IPS-18c (cell line): ENCODE data around the gene MINPP1.

Experiments
- H3K4me3 ChIP-seq: 2 replicates; pipeline ENCODE4 v1.7.0; 2013; ENCODE audit warnings: low read depth, mild to moderate bottlenecking, low read length, moderate library complexity; ENCODE audit not compliant: insufficient read depth
- H3K9me3 ChIP-seq: one replicate; pipeline ENCODE4 v1.6.1; 2013; ENCODE audit warnings: mild to moderate bottlenecking, low read length, moderate library complexity; ENCODE audit not compliant: control insufficient read depth, insufficient read depth

Gene MINPP1

DNA sequence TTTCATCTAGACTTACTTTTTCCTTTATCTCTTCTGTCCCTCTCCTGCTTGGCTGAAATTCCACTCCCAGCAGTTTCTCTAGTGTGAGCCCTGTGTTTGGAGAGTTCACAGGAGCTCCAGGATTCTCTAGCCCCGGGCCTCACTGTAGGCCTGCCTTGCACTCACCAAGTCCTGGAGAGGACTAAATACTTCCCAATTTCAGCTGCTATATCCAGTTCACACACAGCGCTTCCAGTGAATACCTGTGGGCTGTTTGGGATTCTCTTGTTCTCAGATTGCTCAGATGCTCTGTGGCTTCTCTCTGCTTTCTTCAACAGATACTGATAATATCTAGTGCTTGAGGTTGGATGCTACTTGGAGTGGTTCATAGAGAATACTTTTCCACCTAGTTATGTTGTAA is 46.0 kb downstream of the MINPP1 start:
- no peaks in the 10 kb centered on the region for H3K9me3 ChIP-seq
- no peak overlapping the region for H3K4me3 ChIP-seq

DNA sequence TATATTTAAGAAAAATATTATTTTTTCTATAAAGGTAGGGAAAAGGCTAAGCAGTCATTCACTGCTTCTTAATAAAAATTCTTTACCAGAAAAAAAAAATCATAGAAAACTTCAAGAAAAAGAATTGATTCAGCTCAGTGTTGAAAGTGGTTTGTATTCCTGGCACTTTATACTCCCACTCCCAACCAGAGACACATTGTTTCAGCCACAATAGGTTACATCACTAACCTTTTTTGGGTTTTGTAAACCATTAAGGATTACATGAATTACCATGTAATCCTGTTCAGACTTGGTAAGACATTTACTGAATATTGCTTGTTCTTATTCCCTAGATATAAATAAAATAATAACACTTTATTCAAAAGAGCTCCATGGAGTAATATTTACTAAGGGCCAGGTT is 46.6 kb downstream of the MINPP1 start:
- H3K4me3 ChIP-seq = no peak overlapping the region
- H3K9me3 ChIP-seq = no peaks in the 10 kb centered on the region

DNA sequence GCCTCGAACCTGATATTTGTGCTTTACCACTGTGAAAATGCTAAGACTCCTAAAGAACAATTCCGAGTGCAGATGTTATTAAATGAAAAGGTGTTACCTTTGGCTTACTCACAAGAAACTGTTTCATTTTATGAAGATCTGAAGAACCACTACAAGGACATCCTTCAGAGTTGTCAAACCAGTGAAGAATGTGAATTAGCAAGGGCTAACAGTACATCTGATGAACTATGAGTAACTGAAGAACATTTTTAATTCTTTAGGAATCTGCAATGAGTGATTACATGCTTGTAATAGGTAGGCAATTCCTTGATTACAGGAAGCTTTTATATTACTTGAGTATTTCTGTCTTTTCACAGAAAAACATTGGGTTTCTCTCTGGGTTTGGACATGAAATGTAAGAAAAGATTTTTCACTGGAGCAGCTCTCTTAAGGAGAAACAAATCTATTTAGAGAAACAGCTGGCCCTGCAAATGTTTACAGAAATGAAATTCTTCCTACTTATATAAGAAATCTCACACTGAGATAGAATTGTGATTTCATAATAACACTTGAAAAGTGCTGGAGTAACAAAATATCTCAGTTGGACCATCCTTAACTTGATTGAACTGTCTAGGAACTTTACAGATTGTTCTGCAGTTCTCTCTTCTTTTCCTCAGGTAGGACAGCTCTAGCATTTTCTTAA is 47.7 kb downstream of the MINPP1 start:
- Histone ChIP-seq H3K9me3 (no peaks in the 10 kb centered on the region), H3K4me3 (no peak overlapping the region)

DNA sequence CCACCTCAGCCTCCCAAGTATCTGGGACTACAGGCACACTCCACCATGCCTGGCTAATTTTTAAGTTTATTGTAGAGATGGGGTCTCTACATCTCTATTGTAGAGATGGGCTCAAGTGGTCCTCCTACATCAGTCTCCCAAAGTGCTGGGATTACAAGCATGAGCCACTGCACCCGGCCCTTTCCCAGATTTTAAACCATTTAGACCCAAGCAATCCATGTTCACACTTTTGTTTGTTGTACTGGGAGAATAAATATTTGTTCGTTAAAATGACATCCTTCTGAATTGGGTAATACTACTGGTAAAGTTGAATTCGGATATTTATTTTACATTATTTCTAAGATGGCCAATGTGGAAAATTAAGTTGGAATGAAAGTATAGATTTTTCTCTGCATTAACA is 52.7 kb downstream of the MINPP1 start:
- no peak overlapping the region for H3K4me3 ChIP-seq

DNA sequence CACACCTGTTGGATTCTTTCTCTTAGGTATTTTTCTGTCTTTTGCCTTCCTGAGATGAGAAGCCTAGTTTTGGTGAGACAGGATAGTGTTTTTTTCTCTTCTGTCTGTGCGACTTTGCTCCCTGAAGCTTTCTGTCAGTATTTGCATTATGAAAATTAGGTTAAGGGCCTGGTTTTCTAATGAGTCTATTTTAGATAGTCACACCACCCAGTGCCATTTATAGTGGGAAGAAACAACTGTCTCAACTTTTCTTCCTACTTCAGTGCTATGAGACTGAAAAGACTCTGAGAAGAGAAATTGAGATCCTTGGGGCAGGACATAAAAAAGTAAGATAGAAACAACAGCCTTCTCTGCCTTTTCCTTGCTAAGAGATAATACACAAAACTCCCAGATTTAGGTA is 53.6 kb downstream of the MINPP1 start:
- no peak overlapping the region for H3K4me3 ChIP-seq

More for the DNA sequence above, 52.7 kb downstream of the MINPP1 start:
- H3K9me3 ChIP-seq = no peaks in the 10 kb centered on the region

DNA sequence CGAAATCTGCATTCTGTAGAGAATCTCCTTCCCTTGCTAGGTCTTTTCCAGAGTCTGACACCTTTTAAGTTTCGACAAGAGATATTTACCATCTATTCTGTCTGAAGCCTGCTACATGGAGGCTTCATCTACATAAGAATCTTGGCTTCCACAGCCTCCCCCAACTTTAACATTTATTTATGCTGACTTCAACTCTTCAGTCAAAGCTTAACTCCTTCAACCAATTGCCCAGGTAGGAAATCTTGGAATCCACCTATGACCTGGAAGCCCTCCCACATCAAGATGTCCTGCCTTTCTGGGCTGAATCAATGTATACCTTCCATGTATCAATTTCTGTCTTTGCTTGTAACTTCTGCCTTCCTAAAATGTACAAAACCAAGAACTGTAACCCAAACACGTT is 54.7 kb downstream of the MINPP1 start:
- no peaks in the 10 kb centered on the region for H3K9me3 ChIP-seq
- H3K4me3 ChIP-seq = no peak overlapping the region

More for the DNA sequence above, 53.6 kb downstream of the MINPP1 start:
- H3K9me3 ChIP-seq = no peaks in the 10 kb centered on the region

DNA sequence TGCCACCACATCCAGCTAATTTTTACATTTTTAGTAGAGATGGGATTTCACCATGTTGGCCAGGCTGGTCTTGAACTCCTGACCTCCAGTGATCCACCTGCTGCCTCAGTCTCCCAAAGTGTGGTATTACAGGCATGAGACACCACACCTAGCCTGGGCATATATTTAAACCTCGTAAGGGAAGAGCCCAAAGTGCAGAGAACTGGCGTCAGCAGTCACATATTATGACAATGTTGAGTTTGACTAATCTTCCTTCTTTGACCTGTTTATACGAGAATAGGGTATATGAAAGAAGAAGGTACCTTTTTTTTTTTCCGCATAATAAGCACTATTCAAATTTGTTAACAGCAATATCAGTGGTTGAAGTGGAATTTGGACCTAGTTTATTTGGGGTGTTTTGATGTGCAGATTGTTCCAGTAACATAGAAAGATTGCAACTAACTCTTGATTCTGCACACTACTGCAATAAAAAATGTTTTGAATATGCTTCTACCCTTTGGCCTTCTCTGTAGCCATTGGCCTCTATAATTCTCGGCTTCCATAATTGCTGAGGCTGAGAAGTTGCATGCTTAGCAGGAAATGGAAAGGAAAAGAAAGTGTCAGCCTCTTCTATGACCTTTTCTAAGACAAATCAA is 55.9 kb downstream of the MINPP1 start:
- H3K9me3 ChIP-seq = no peaks in the 10 kb centered on the region
- H3K4me3 ChIP-seq = no peak overlapping the region

DNA sequence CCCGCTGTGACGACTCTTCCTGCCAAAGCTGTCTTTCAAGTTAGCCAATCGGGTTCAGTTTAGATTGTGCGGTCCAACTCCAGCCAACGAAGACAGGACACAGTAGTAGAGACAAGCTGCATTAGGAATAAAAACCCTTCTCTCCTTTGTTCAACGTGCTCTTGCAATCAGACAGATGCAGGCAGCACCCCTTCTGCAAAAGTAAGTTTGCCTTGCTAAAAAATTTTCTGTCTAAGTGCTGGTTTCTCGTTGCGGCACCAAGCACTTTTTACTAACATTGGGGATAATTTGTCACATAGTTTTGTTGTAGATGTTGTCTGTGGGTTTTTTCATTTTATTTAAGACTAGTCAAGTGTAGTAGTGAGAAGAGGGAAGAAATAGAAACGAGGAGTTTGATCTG is 58.1 kb downstream of the MINPP1 start:
- Histone ChIP-seq H3K4me3 (no peak overlapping the region), H3K9me3 (no peaks in the 10 kb centered on the region)

DNA sequence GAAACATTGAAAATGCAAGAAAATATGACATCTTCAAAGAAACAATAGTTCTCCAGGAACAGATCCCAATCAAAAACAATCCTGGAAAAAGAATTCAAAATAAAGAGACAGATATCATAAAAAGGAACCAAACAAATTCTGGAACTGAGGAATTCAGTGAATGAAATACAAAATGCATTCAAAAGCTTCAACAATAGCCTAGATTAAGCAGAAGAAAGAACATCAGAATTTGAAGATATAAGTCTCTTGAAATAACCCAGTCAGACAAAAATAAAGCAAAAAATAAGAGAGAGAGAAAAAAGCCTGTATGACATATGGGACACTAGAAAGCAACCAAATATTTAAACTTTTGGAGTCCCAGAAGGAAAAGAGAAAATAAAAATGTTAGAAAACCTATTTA is 60.3 kb downstream of the MINPP1 start:
- H3K9me3 ChIP-seq = no peaks in the 10 kb centered on the region
- no peak overlapping the region for H3K4me3 ChIP-seq

DNA sequence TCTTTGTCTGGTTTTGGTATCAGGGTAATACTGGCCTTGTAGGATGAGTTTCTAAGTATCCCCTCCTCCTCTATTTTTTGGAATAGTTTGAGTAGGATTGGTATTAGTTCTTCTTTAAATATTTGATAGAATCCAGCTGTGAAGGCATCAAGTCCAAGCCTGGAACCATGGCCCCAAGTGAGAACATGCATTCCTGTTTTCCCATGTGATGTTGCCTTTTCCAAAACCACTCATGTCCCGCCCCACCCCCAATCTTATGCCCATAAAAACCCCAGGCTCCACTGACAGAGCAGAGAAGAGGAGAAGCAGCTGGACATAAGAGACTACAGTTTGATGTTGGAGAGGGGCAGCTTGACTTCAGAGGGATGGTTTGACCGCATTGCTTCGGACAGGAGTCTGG is 71.2 kb downstream of the MINPP1 start:
- no peaks in the 10 kb centered on the region for H3K9me3 ChIP-seq
- no peak overlapping the region for H3K4me3 ChIP-seq

DNA sequence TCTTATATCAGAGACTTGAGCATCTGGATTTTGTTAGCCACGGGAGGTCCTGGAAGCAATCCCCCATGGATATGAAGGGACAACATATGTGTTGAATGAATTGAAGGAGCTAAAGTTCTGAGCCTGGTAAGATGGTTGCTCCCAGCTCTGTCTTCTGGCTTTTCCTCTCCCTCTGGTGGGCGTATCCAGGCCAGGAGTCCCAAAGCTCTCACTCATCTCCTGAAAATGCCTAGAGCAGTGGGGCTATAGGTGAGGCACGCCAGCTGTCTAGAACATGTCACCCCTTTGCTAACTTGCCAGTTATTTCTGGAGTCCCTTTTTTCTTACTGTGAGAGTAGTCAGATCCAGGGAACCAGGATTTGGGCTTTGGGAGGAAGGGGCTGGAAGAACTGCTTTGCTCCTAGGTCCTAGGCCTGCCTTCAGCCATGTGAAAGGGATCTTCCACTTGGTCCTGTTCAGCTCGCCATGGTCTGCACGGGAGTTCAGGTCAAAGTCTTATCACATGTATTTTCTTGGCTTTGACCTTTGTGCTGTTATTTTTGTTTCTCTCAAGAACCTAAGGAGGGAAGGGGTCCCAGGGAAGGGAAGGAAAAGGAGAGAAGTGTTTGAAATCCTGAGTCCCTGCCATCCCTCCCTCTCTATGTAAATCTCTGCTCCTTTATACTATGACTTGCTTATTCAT is 73.6 kb downstream of the MINPP1 start:
- no peak overlapping the region for H3K4me3 ChIP-seq
- H3K9me3 ChIP-seq = no peaks in the 10 kb centered on the region

DNA sequence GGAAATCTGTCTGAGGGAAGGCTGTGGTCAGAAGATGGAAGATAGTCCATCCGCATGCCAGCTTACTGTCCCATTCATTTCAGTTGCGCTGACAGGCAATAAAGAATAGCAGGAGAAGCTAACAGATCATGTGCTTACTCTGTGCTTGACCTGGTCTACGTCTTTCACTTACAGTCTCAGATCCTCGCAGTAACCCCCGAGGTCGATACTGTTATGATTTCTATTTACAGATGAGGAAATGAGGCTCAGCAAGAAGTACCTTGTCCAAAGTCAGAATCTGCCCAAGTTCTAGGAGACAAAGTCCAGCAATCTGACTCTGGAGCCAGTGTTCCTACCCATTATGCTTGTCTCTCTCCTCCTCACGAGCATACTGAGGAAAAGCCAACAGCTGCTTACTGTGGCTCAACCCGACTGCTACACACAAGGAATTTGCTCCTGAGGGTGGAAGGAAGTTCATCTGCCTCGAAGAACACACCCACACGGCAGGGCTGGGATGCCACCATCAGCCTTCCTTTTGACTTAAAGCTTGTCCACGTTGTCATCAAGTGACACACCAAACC is 74.2 kb downstream of the MINPP1 start:
- Histone ChIP-seq H3K4me3 (no peak overlapping the region), H3K9me3 (no peaks in the 10 kb centered on the region)

DNA sequence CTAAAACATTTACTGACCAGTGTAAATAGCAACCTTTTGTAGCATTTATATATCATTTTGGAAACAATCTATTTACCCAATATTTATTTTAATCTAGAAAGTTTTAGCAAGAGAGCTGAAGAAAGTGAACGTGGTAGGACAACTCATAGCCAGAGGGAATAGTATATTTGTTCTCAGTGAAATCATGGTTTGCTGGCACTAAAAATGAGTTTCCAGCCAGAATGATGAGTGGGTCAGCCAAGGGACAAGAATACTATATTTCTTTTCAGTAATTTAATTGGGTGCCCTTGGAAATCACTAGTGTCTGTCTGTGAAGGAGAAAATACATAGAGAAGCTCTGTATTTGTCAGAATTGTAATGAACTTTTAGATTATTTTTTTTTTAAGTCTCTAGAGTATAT is 74.9 kb downstream of the MINPP1 start:
- Histone ChIP-seq H3K9me3 (no peaks in the 10 kb centered on the region), H3K4me3 (no peak overlapping the region)

DNA sequence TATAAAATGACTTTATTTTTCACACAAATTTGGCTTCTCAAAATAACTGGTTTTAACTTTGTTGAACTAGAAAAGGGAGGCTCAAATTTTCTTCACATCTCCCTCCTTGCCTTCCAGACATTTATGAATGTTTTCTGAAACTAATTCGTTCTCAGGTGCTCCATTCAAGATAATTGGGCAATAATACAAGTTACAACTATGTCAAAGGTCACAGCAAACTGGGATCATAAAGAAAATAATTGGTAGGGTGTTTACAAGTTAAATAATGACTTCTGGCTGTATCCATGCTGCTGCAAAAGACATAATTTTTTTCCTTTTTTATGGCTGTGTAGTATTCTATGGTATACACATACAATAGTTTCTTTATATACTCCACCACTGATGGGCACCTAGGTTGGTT is 75.3 kb downstream of the MINPP1 start:
- Histone ChIP-seq H3K4me3 (no peak overlapping the region), H3K9me3 (no peaks in the 10 kb centered on the region)

DNA sequence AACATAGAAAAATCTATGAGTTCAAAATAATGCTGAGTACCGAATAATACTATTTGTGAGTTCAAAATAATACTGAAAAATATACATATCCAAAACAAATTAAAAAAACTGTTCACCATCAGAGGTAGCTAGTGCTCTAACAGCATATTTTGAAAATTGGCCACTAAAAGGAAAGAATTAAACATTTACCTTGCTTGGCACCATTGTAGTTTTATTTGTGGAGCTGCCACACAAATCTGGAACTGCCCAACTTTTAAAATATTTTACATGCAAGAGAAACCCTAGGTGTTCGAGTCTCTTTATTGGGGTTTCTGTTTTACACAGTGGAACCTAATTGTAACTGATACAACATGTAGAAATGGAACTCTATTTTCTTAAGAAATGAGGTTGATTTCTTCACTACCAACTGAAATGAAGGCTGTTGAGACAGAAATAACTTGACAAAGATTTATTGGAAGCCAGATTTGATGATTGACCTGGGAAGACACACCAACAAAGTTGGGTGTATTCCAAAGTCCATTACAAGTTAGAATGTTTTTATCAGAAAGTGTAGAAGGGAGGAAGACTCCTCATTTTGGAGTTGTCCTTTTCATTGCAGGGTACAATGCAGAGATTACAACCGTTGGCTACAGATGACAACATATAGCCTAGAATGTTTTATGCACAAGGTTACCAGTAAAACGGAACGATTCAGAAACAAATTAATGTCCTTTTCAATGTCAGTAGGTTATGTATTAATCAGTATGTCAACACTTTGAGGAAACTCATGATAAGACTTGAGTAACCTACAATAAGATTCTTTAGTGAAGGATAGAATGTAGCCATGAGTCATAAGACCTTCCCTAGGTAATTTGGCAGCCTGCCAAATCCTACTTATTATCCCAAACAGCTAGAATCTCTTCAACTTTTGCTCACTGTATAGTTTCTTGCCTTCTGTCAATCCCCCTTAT is 81.1 kb downstream of the MINPP1 start:
- Histone ChIP-seq H3K9me3 (no peaks in the 10 kb centered on the region), H3K4me3 (no peak overlapping the region)

DNA sequence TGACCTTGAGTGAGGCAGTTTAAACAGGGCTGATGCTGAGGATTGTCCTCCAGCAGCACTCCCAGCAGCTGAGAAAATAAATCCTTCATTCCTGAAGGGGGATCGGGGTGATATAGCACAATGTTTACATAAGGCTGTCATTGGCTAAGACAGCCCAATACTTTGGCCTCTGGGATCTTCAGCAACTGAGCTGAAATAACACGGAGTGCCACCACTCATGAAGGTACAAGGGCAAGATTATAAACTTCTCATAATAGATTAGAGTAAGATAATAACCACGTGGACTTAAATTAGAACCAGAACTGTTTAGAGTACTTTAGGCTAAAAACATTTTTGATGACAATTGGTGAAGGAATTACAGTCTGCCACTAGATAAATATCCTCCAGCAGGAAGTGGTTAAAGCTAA is 85.0 kb downstream of the MINPP1 start:
- H3K9me3 ChIP-seq = no peaks in the 10 kb centered on the region
- no peak overlapping the region for H3K4me3 ChIP-seq
